ENCODE measurements around the gene M1AP. TPM values are rescaled to one million over a fixed set of nuclear protein-coding genes. Genes with fewer than 3 reads are reported as not detected.

The M1AP gene
- total RNA-seq, 1 donor from 2014 or later: 0.81 TPM

- Mint-ChIP-seq H3K4me3 (ENCODE audit: unreplicated experiment) (no peak overlapping the region), H3K27ac (ENCODE audit: unreplicated experiment) (no peak overlapping the region), H3K4me1 (ENCODE audit: low read depth, unreplicated experiment) (no peaks in the 10 kb centered on the region), H3K36me3 (ENCODE audit: unreplicated experiment) (no peaks in the 10 kb centered on the region), H3K27me3 (ENCODE audit: unreplicated experiment) (no peaks in the 10 kb centered on the region), H3K9me3 (ENCODE audit: unreplicated experiment) (no peaks in the 10 kb centered on the region)
- DNase-seq: no peak
- TF ChIP-seq, protein P1, sequence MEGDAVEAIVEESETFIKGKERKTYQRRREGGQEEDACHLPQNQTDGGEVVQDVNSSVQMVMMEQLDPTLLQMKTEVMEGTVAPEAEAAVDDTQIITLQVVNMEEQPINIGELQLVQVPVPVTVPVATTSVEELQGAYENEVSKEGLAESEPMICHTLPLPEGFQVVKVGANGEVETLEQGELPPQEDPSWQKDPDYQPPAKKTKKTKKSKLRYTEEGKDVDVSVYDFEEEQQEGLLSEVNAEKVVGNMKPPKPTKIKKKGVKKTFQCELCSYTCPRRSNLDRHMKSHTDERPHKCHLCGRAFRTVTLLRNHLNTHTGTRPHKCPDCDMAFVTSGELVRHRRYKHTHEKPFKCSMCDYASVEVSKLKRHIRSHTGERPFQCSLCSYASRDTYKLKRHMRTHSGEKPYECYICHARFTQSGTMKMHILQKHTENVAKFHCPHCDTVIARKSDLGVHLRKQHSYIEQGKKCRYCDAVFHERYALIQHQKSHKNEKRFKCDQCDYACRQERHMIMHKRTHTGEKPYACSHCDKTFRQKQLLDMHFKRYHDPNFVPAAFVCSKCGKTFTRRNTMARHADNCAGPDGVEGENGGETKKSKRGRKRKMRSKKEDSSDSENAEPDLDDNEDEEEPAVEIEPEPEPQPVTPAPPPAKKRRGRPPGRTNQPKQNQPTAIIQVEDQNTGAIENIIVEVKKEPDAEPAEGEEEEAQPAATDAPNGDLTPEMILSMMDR (IDR thresholded peaks at IDR 0.05; ENCODE audit: partially characterized antibody, unreplicated experiment): no peak
These were observed 45.1 kb upstream of the M1AP start for GRCh38 chr2:74693213-74693612.

GRCh38 chr2:74691929-74692328 is 43.8 kb upstream of the M1AP start:
- Mint-ChIP-seq H3K4me3 (ENCODE audit: unreplicated experiment) (no peak overlapping the region), H3K27ac (ENCODE audit: unreplicated experiment) (no peak overlapping the region), H3K27me3 (ENCODE audit: unreplicated experiment) (peaks cover 3% of the 10 kb centered on the region), H3K4me1 (ENCODE audit: low read depth, unreplicated experiment) (no peaks in the 10 kb centered on the region), H3K9me3 (ENCODE audit: unreplicated experiment) (no peaks in the 10 kb centered on the region), H3K36me3 (ENCODE audit: unreplicated experiment) (peaks cover 4% of the 10 kb centered on the region)
- DNase-seq: no peak
- TF ChIP-seq, protein P1 (IDR thresholded peaks at IDR 0.05; ENCODE audit: partially characterized antibody, unreplicated experiment): no peak

DNA sequence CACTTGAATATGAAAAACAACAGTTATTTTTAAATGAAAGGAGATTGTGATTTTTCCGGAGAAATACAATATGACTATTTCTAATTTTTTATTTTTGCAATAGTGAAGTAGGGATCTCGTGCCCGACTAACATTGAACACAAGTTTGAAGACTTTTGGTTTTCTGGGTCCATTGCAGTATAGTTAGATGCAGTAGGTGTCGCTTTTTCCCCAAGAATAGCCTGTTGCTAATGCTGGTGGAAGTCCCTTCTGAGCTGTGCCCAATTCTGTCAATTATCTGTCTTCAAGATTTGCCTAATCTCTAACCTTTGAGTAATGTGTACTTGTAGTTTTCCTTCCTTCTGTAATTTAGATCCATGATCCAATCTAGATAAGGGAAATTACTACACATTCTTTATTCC is 42.4 kb upstream of the M1AP start:
- no peak overlapping the region for H3K27ac Mint-ChIP-seq (ENCODE audit: unreplicated experiment)
- H3K36me3 Mint-ChIP-seq (ENCODE audit: unreplicated experiment): peaks cover 10% of the 10 kb centered on the region
- TF ChIP-seq, protein P1 (IDR thresholded peaks at IDR 0.05; ENCODE audit: partially characterized antibody, unreplicated experiment): peak; percentile 46
- H3K27me3 Mint-ChIP-seq (ENCODE audit: unreplicated experiment): peaks cover 3% of the 10 kb centered on the region
- H3K4me1 Mint-ChIP-seq (ENCODE audit: low read depth, unreplicated experiment): no peaks in the 10 kb centered on the region
- H3K9me3 Mint-ChIP-seq (ENCODE audit: unreplicated experiment): no peaks in the 10 kb centered on the region
- H3K4me3 Mint-ChIP-seq (ENCODE audit: unreplicated experiment): no peak overlapping the region
- no peak for DNase-seq

- H3K36me3 Mint-ChIP-seq (ENCODE audit: unreplicated experiment): peaks cover 18% of the 10 kb centered on the region
- no peak for DNase-seq
- no peak overlapping the region for H3K27ac Mint-ChIP-seq (ENCODE audit: unreplicated experiment)
- no peaks in the 10 kb centered on the region for H3K4me1 Mint-ChIP-seq (ENCODE audit: low read depth, unreplicated experiment)
- H3K9me3 Mint-ChIP-seq (ENCODE audit: unreplicated experiment): no peaks in the 10 kb centered on the region
- no peak overlapping the region for H3K4me3 Mint-ChIP-seq (ENCODE audit: unreplicated experiment)
- TF ChIP-seq, protein P1 (IDR thresholded peaks at IDR 0.05; ENCODE audit: partially characterized antibody, unreplicated experiment): no peak
- H3K27me3 Mint-ChIP-seq (ENCODE audit: unreplicated experiment): peaks cover 3% of the 10 kb centered on the region
These were observed 41.5 kb upstream of the M1AP start for GRCh38 chr2:74689671-74690070.

DNA sequence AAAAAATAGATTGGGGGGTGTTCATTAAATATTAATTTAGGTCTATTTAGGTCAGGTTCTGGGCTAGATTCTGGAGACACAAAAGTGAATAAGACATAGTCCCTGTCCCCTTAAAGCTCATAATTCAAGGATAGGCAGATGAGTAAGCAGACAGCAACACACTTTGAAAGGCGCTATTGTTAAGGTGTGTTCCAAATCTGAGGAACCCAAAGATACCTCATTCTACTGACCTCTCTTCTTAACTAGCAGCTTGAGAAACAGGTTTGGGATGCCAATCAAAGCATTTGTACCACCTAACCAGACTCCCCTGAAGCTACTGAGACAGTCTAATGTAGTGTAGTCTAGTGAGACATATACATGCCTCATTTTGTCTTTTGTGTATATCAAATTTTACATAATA is 40.8 kb upstream of the M1AP start:
- no peak overlapping the region for H3K27ac Mint-ChIP-seq (ENCODE audit: unreplicated experiment)
- DNase-seq: no peak
- H3K4me1 Mint-ChIP-seq (ENCODE audit: low read depth, unreplicated experiment): no peaks in the 10 kb centered on the region
- H3K9me3 Mint-ChIP-seq (ENCODE audit: unreplicated experiment): no peaks in the 10 kb centered on the region
- TF ChIP-seq, protein P1 (IDR thresholded peaks at IDR 0.05; ENCODE audit: partially characterized antibody, unreplicated experiment): no peak
- no peak overlapping the region for H3K4me3 Mint-ChIP-seq (ENCODE audit: unreplicated experiment)
- peaks cover 18% of the 10 kb centered on the region for H3K36me3 Mint-ChIP-seq (ENCODE audit: unreplicated experiment)
- H3K27me3 Mint-ChIP-seq (ENCODE audit: unreplicated experiment): peaks cover 3% of the 10 kb centered on the region
